GM10847 (cell line): ENCODE results near the gene ABCD3.

ENCODE experiments used
- POLR2A ChIP-seq: IDR thresholded peaks from 2 replicates; pipeline ENCODE4 v1.6.1; 2011; ENCODE audit not compliant: insufficient read length; ENCODE audit errors: extremely low read depth

Gene ABCD3

GRCh38 chr1:94463056-94463764 lies 45.0 kb downstream of the ABCD3 start:
- TF ChIP-seq POLR2A = no peak

- TF ChIP-seq POLR2A = no peak
These were observed 45.7 kb downstream of the ABCD3 start for GRCh38 chr1:94463765-94464330.

GRCh38 chr1:94468708-94469107 lies 50.5 kb downstream of the ABCD3 start:
- no peak for TF ChIP-seq POLR2A

GRCh38 chr1:94471271-94471670 lies 53.1 kb downstream of the ABCD3 start:
- TF ChIP-seq POLR2A = no peak

- TF ChIP-seq POLR2A = no peak
These were observed 57.0 kb downstream of the ABCD3 start for GRCh38 chr1:94475232-94475631.

- TF ChIP-seq POLR2A = no peak
These were observed 61.5 kb downstream of the ABCD3 start for GRCh38 chr1:94479682-94480081.

- TF ChIP-seq POLR2A = no peak
These were observed 63.3 kb downstream of the ABCD3 start for GRCh38 chr1:94481473-94481933.

- no peak for TF ChIP-seq POLR2A
These were observed 68.8 kb downstream of the ABCD3 start for GRCh38 chr1:94486990-94487389.

- no peak for TF ChIP-seq POLR2A
These were observed 72.4 kb downstream of the ABCD3 start for GRCh38 chr1:94490556-94490955.

GRCh38 chr1:94496076-94496755 lies 78.0 kb downstream of the ABCD3 start:
- TF ChIP-seq POLR2A = no peak

GRCh38 chr1:94501426-94501825 lies 83.2 kb downstream of the ABCD3 start:
- no peak for TF ChIP-seq POLR2A

- TF ChIP-seq POLR2A = no peak
These were observed 83.7 kb downstream of the ABCD3 start for GRCh38 chr1:94501935-94502334.

- TF ChIP-seq POLR2A = no peak
These were observed 85.0 kb downstream of the ABCD3 start for GRCh38 chr1:94503153-94503552.

- no peak for TF ChIP-seq POLR2A
These were observed 86.4 kb downstream of the ABCD3 start for GRCh38 chr1:94504601-94505000.

- TF ChIP-seq POLR2A = no peak
These were observed 94.6 kb downstream of the ABCD3 start for GRCh38 chr1:94512816-94513215.

- TF ChIP-seq POLR2A = no peak
These were observed 96.0 kb downstream of the ABCD3 start for GRCh38 chr1:94514095-94514727.
